ENCODE results near the gene BLTP3B.
"Not testable (repeated sequence)": the region's sequence is repeated elsewhere in the genome, so short reads cannot be mapped to it uniquely, and the experiment has no call there.

Gene BLTP3B

DNA sequence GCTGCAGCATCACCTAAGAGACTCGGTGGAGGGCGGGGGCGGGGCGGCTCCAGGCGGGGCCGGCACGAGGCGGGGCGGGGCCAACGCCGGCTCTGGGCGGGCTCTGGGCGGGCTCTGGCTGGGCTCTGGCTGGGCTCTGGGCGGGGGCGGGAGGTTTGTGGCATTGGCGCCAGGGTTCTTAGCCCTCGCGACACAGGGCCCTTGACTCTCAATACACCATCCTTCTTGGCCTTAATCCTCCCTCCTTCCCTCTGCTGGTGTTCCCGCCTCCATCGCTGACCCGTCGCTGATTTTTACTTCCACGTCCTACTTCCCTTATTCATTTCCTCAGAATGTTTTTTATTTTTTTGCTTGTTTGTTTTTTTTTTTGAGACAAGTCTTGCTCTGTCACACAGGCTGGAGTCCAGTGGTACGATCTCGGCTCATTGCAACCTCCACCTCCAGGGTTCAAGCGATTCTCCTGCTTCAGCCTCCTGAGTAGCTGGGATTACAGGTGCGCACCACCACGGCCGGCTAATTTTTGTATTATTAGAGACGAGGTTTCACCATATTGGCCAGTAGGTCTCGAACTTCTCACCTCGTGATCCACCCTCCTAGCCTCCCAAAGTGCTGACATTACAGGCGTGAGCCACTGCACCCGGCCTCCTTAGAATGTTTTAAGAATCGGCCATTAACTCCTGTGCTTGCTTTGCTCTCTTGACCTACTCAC is at the start of gene BLTP3B:
Gene BLTP3B, minus strand, starts transcription at position 24 of the 709 bp plus-strand sequence. CDS start 239 bp downstream, outside the sequence.
- DNase-seq, result peak; percentile 82

- DNase-seq, result no peak
These were observed 47.1 kb upstream of the BLTP3B start for GRCh38 chr12:100189636-100190394.

- not testable (repeated sequence) for DNase-seq
These were observed 46.4 kb upstream of the BLTP3B start for GRCh38 chr12:100188888-100189635.

GRCh38 chr12:100187857-100188519 is 45.3 kb upstream of the BLTP3B start:
- DNase-seq, result no peak

DNA sequence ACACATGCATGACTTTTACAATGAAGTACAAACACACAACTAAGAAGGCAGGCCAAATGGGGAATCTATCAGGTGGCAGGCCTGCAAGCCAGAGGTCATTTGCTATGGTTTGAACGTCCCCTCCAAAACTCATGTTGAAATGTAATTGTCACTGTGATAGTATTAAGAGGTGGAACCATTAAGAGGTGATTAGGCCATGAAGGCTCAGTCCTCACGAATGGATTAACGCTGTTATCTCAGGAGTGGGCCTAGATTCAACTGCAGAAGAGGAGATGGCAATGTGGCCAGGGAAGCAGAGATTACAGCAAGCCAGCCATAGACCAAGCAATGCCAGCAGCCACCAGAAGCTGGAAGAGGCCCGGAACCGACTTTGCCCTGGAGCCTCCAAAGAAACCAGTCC is 44.4 kb upstream of the BLTP3B start:
- DNase-seq, result no peak

DNA sequence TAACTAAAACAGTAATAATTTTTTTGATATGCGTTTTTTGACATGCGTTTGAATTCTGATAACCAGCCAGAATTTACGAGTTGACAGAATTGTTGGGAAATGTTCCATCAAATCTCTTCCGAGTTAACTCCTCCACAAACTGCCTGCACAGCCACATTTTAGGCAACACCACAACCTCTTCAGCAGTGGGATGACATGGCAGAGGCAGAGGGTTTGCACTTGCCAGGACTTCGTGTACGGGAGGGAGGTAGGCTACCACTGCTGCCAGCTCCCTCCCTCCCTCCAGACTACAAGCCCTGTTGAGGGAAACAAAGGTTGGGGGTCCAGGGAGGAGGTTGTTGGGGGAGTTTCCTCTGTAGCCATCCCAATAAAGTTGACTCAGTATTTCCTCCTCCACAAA is 43.4 kb upstream of the BLTP3B start:
- no peak for DNase-seq

DNA sequence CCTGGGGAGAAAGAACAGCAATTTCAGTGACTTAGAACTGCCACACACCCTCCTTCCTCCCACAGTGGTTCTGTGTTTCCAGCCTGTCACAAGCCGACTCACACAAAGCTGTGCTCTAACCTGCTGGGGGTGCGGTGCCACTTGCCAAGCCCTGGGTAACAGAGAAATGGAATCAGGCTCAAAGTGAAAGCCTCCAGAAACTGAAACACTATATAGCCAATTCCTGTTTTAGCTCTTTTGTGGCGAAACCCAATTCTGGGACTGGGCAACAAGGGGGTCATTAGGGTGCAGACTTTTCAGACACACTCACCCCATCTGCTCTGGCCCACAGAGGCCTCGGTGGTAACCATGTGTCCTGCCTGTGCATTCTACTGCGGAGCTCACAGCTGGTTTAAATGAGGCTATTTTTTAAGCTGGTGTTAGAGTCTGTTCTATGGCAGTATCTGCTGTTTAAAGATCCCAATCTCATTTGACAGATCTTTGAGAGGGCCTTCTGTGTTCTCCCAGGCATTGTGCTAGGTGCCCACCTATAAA is 42.8 kb upstream of the BLTP3B start:
- DNase-seq, result peak; percentile 2

DNA sequence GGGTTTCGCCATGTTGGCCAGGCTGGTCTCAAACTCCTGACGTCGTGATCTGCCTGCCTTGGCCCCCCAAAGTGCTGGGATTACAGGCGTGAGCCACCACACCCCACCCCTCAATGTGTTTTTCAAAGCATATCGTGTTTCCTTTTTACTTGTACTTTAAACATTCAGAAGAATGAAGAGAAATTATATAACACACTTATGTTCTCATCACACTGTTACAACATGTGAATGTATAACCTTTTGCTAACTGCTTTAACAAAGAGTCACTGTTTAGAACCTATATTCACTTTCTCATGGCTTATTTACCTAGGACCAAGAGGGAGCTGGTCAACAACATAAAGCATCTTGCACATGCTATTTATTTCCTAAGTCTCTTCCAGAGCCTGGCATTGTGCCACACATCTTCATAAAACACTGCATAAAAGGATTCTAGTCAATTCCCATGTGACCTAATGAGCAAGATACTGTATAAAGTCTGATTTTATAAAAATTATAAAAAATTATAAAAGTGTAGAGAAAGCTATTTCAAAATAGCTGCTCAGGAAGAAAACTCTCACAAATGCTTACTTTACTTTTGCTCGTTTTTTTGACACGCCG is 42.0 kb upstream of the BLTP3B start:
- no peak for DNase-seq

DNA sequence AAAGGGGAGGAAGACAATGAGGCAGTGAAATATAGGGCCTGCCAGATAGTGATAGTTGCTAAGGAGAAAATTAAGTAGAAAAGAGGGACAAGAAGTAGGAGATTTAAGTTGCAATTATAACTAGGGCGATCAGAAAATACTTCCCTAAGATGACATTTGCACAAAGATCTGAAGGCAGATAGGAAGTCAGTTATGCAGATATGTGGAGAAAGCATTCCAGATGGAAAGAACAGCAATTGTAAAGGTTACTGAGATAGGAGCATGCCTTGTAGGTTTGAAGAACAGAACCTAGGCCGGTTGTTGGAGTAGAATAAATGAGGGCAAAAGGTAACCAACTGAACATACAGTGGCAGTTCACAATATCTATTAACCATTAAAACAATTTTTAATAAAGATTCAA is 36.6 kb upstream of the BLTP3B start:
- no peak for DNase-seq

DNA sequence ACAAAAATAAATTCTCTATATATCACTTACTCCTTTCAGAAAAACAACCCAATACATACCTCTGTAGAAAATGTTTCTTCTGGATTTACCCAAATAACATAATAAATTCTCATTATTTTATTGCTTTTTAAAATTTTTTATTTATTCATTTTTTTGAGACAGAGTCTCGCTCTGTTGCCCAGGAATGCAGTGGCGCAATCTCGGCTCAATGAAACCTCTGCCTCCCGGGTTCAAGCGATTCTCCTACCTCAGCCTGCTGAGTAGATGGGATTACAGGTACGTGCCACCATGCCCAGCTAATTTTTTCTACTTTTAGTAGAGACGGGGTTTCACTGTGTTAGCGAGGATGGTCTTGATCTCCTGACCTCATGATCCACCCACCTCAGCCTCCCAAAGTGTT is 33.8 kb upstream of the BLTP3B start:
- not testable (repeated sequence) for DNase-seq

- DNase-seq, result no peak
These were observed 31.8 kb upstream of the BLTP3B start for GRCh38 chr12:100174495-100174894.

DNA sequence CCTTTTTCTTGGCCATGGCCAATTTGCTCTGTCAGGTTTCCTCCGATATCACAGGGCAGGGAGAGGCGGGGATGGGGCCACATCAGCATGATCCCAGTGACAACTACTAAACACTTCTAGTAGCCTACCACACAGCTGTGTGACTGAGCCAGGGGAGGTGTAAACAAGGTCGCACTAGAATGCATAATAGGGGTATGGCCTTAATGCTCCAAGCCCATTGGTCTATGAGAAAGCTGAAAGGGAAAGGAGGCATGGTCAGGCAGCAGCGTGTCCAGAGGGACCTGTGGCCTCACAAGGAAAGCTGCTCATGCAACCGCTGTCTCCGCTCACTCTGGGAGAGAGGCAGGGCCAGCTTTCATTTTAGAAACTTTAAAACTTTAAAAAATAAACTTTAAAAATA is 30.4 kb upstream of the BLTP3B start:
- DNase-seq, result no peak

- no peak for DNase-seq
These were observed 28.6 kb upstream of the BLTP3B start for GRCh38 chr12:100171248-100171647.

DNA sequence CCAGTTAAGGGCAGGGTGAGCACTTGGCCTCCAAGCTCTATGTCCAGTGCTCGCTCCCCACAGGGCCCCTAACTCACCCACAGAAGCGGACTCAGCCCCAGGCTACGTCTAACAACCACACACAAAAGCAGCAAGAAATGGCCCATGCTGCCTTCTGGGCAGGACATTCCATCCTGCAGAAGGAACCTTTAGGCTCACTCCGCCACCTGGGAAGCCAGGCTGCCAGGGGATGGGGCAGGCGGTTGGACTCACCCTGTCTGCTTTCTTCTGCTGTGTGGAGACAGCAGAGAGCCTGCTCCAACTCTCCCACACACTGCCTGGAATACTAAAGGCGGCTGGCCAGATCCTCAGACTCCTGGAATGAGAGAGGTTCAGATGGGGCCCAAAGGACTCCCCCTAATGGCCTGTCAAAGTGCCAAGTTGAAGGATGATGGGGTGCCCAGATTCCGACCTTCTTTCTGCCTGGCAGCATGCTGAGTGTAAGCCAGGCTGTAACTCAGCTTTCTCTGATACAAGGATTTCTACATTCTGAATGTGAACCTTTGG is 27.7 kb upstream of the BLTP3B start:
- no peak for DNase-seq

GRCh38 chr12:100169345-100169744 is 26.7 kb upstream of the BLTP3B start:
- DNase-seq, result no peak

DNA sequence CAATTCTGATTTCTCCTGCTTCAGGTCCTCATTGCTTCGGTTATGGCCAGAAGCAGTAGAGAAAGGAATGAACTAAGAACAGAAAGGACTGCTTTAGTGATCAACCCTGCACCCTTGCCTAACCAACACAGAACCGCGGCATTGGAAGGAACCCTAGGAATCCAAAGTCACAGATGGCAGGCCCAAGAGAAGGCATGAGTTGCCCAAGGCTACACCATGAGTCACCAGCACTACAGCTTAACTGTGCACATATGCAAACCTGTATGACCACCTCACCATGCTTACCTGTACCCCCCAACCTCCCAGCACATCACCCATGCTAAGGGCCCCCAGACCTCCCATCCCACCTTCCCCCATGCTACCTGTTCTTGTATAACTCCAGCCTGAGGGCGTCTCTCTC is 25.9 kb upstream of the BLTP3B start:
- no peak for DNase-seq

DNA sequence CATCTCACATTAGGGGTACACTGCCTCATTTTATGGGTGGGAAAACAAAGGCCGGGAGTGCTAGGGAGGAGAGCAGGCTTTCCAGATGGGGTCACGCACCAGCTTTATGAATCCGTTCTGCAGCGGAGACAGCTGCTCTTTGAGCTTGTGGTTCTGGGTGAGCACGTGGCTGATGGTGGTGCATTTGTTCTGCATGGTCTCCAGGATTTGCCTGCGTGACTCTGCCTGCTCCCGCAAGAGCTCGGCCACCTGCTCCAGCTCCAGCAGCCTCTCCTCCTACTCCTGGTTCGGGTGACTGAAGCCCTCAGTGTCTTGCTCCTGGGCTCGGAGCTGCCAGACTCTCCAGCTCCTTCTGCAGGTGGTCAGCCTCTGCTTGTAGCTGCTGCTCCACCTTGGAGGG is 23.6 kb upstream of the BLTP3B start:
- no peak for DNase-seq

- DNase-seq, result no peak
These were observed 22.7 kb upstream of the BLTP3B start for GRCh38 chr12:100165356-100165755.

DNA sequence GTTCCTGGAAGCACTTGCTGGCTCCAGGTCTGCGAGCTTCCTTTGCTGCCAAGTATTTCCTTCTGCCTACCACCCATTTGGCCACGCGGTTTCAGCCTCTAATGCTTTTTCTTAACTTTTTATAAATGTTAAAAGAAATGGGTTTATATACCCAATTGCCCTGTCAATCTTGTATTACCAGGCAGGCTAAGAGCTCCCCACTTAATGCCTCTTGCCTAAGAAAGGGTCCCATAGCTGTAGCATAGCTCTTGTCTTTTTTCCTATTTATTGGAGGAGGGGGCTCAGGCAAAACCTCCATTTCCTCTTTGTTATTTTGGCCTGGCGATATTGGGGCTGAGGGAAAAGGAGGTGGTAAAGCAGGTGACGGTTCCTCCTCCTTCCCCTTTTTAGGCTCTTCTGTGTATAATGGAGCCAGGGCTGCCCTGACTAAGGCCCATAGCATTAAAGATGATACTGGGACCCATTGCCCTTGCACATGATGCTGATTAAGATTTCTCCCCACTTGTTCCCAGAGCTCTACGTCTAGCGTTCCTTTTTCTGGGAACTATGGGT is 21.6 kb upstream of the BLTP3B start:
- DNase-seq, result no peak

GRCh38 chr12:100163416-100164152 is 20.9 kb upstream of the BLTP3B start:
- peak; percentile 44 for DNase-seq
